ENCODE results near the gene DVL1. TPM values are rescaled to one million over a fixed set of nuclear protein-coding genes. Genes with fewer than 3 reads are reported as not detected.
A peak's percentile ranks its signal among the peaks of the same experiment; 100 is the strongest.

The DVL1 gene
- total and polyA plus RNA-seq, 2 of the 13 experiments (the other 11 are each of a cell fraction or from before 2014, with no cell fraction given): 30.8 to 60.4 TPM

- TF ChIP-seq, protein P1, sequence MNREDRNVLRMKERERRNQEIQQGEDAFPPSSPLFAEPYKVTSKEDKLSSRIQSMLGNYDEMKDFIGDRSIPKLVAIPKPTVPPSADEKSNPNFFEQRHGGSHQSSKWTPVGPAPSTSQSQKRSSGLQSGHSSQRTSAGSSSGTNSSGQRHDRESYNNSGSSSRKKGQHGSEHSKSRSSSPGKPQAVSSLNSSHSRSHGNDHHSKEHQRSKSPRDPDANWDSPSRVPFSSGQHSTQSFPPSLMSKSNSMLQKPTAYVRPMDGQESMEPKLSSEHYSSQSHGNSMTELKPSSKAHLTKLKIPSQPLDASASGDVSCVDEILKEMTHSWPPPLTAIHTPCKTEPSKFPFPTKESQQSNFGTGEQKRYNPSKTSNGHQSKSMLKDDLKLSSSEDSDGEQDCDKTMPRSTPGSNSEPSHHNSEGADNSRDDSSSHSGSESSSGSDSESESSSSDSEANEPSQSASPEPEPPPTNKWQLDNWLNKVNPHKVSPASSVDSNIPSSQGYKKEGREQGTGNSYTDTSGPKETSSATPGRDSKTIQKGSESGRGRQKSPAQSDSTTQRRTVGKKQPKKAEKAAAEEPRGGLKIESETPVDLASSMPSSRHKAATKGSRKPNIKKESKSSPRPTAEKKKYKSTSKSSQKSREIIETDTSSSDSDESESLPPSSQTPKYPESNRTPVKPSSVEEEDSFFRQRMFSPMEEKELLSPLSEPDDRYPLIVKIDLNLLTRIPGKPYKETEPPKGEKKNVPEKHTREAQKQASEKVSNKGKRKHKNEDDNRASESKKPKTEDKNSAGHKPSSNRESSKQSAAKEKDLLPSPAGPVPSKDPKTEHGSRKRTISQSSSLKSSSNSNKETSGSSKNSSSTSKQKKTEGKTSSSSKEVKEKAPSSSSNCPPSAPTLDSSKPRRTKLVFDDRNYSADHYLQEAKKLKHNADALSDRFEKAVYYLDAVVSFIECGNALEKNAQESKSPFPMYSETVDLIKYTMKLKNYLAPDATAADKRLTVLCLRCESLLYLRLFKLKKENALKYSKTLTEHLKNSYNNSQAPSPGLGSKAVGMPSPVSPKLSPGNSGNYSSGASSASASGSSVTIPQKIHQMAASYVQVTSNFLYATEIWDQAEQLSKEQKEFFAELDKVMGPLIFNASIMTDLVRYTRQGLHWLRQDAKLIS (CRISPR knock-in tag; IDR thresholded peaks at IDR 0.05): no peak
- no peak for TF ChIP-seq ZNF160 (CRISPR knock-in tag; IDR thresholded peaks at IDR 0.05)
- no peak for TF ChIP-seq RCOR2 (CRISPR knock-in tag; IDR thresholded peaks at IDR 0.05)
- peak; percentile 51; the same call in 1 of the 2 replicates for TF ChIP-seq THRA (CRISPR knock-in tag; IDR thresholded peaks at IDR 0.05; ENCODE audit: borderline replicate concordance)
- TF ChIP-seq CCDC6 (CRISPR knock-in tag; IDR thresholded peaks at IDR 0.05): no peak
- TF ChIP-seq ZNF33B (CRISPR knock-in tag; IDR thresholded peaks at IDR 0.05): no peak
- TF ChIP-seq ZNF83 (CRISPR knock-in tag; IDR thresholded peaks at IDR 0.05; ENCODE audit: borderline replicate concordance): no peak
- TF ChIP-seq TOPORS (CRISPR knock-in tag; IDR thresholded peaks at IDR 0.05): peak; percentile 55; the same call in 1 of the 2 replicates
- no peak for TF ChIP-seq KAT2B (IDR thresholded peaks at IDR 0.05; ENCODE audit: borderline replicate concordance, low read depth, low read length)
- peak; percentile 73; the same call in 1 of the 2 replicates for TF ChIP-seq KLF6 (CRISPR knock-in tag; IDR thresholded peaks at IDR 0.05)
- no peak for TF ChIP-seq PAF1 (CRISPR knock-in tag; IDR thresholded peaks at IDR 0.05)
- TF ChIP-seq EED (CRISPR knock-in tag; IDR thresholded peaks at IDR 0.05): 0 out of 2 replicates have a peak, but pooled peaks have one; percentile 26
- peak; percentile 90; the same call in 1 of the 2 replicates for TF ChIP-seq ZNF256 (CRISPR knock-in tag; conservative IDR thresholded peaks at IDR 0.05)
- no peak for TF ChIP-seq NFYB (CRISPR knock-in tag; IDR thresholded peaks at IDR 0.05)
- TF ChIP-seq ZNF567 (CRISPR knock-in tag; IDR thresholded peaks at IDR 0.05; ENCODE audit: borderline replicate concordance): no peak
- no peak for TF ChIP-seq KDM2A (CRISPR knock-in tag; IDR thresholded peaks at IDR 0.05; ENCODE audit: borderline replicate concordance, low read depth)
- no peak for TF ChIP-seq NCOR1 (IDR thresholded peaks at IDR 0.05; ENCODE audit: borderline replicate concordance, low read length)
- no peak for TF ChIP-seq ZNF34 (CRISPR knock-in tag; IDR thresholded peaks at IDR 0.05; ENCODE audit: borderline replicate concordance)
- 0 out of 2 replicates have a peak, but pooled peaks have one; percentile 52 for TF ChIP-seq ZNF616 (CRISPR knock-in tag; IDR thresholded peaks at IDR 0.05; ENCODE audit: low read depth)
- no peak; the same call in 1 of the 2 replicates for TF ChIP-seq JDP2 (CRISPR knock-in tag; IDR thresholded peaks at IDR 0.05; ENCODE audit: borderline replicate concordance)
- TF ChIP-seq CC2D1A (CRISPR knock-in tag; IDR thresholded peaks at IDR 0.05): no peak
- TF ChIP-seq ZNF564 (CRISPR knock-in tag; IDR thresholded peaks at IDR 0.05): 0 out of 2 replicates have a peak, but pooled peaks have one; percentile 69
- TF ChIP-seq HDAC1 (CRISPR knock-in tag; IDR thresholded peaks at IDR 0.05): peak; percentile 37; the same call in 1 of the 2 replicates
- TF ChIP-seq MAFK (conservative IDR thresholded peaks at IDR 0.05 in 1 of 2, IDR thresholded peaks at IDR 0.05 in 1 of 2; ENCODE audit: low read length in 2 of 2): no peak
Measured at GRCh38 chr1:1334835-1335234, 14.4 kb downstream of the DVL1 start (continued).

All from HepG2 (cell line).